Mesendoderm (in vitro differentiated cells): ENCODE results near the gene MSANTD2. TPM values are rescaled to one million over a fixed set of nuclear protein-coding genes. Genes with fewer than 3 reads are reported as not detected.

Source experiments
- DNase-seq: peaks from one replicate; pipeline ENCODE4 v3.0.0; 2013
- H2AK5ac ChIP-seq: 2 replicates; pipeline ENCODE4 v1.6.1; 2013; ENCODE audit warnings: low read length, inconsistent platforms
- H2BK120ac ChIP-seq: 2 replicates; pipeline ENCODE4 v1.6.1; 2013; ENCODE audit warnings: low read depth, mild to moderate bottlenecking, low read length, moderate library complexity, mixed read lengths
- H2BK15ac ChIP-seq: replicated peaks from 2 replicates; pipeline ENCODE4 v1.6.1; 2013; ENCODE audit warnings: low read depth, mild to moderate bottlenecking, moderate library complexity
- H2BK5ac ChIP-seq: 2 replicates; pipeline ENCODE4 v1.6.1; 2013; ENCODE audit warnings: low read length, inconsistent platforms
- H3K18ac ChIP-seq: 2 replicates; pipeline ENCODE4 v1.6.1; 2013; ENCODE audit warnings: mild to moderate bottlenecking, low read length, mixed read lengths
- H3K23ac ChIP-seq: one replicate; pipeline ENCODE4 v1.6.1; 2013; ENCODE audit warnings: low read length
- H3K27ac ChIP-seq: 2 replicates; pipeline ENCODE4 v1.5.1; 2013; ENCODE audit warnings: low read depth, mild to moderate bottlenecking, inconsistent platforms, low read length, moderate library complexity
- H3K27me3 ChIP-seq: 2 replicates; pipeline ENCODE4 v1.6.1; 2013; ENCODE audit warnings: low read length, control low read depth, mild to moderate bottlenecking, inconsistent platforms; ENCODE audit not compliant: insufficient read depth, poor library complexity
- H3K36me3 ChIP-seq: 2 replicates; pipeline ENCODE4 v1.6.1; 2013; ENCODE audit warnings: low read length, inconsistent platforms; ENCODE audit not compliant: control insufficient read depth, insufficient read depth
- H3K4ac ChIP-seq: one replicate; pipeline ENCODE4 v1.6.1; 2013; ENCODE audit warnings: low read depth, mild to moderate bottlenecking, low read length, moderate library complexity
- H3K4me1 ChIP-seq: 2 replicates; pipeline ENCODE4 v1.6.1; 2013; ENCODE audit warnings: low read depth, low read length, inconsistent platforms; ENCODE audit not compliant: control insufficient read depth
- H3K4me2 ChIP-seq: 2 replicates; pipeline ENCODE4 v1.6.1; 2013; ENCODE audit warnings: low read length
- H3K4me3 ChIP-seq: 2 replicates; pipeline ENCODE4 v1.5.1; 2013; ENCODE audit warnings: mild to moderate bottlenecking, low read length
- H3K56ac ChIP-seq: one replicate; pipeline ENCODE4 v1.6.1; 2013; ENCODE audit warnings: low read length
- H3K79me1 ChIP-seq: 2 replicates; pipeline ENCODE4 v1.6.1; 2013; ENCODE audit warnings: low read length, inconsistent platforms
- H3K79me2 ChIP-seq: 2 replicates; pipeline ENCODE4 v1.6.1; 2013; ENCODE audit warnings: mild to moderate bottlenecking, low read length; ENCODE audit not compliant: control insufficient read depth, insufficient read depth
- H3K9ac ChIP-seq: 2 replicates; pipeline ENCODE4 v1.6.1; 2013; ENCODE audit warnings: low read length, inconsistent platforms
- H4K5ac ChIP-seq: one replicate; pipeline ENCODE4 v1.6.1; 2013; ENCODE audit warnings: low read length
- H4K8ac ChIP-seq: one replicate; pipeline ENCODE4 v1.6.1; 2013; ENCODE audit warnings: low read depth, mild to moderate bottlenecking, control low read depth, low read length, moderate library complexity
- WGBS: extraction: QIAGEN DNeasy Blood & Tissue Kit; methylation state at CpG from one replicate; pipeline ENCODE4 v1.1.7; 2013; ENCODE audit warnings: low lambda C conversion rate, missing lambda C conversion rate; ENCODE audit not compliant: insufficient coverage; ENCODE audit errors: extremely low coverage; 5-methylcytosine and 5-hydroxymethylcytosine counted together
- polyA plus RNA-seq, 2 experiments: library from polyadenylated mRNA; stranded (reverse); fragments of 200-250 nt; gene quantifications; one replicate each; pipeline ENCODE4 v1.2.3, GENCODE V29; 2013

The MSANTD2 gene
- 10.6 TPM for polyA plus RNA-seq (2013, experiment 1 of 2)
- polyA plus RNA-seq (2013, experiment 2 of 2) = 10.4 TPM

- H3K27me3 ChIP-seq = no peaks in the 10 kb centered on the region
- no peaks in the 10 kb centered on the region for H3K36me3 ChIP-seq
- peaks cover 2% of the 10 kb centered on the region for H3K4me1 ChIP-seq
- peak within 1 kb of the TSS; percentile 98 for H3K27ac ChIP-seq
- H3K4me2 ChIP-seq = peak within 1 kb of the TSS; percentile 78
- peak within 1 kb of the TSS; percentile 73 for H3K4me3 ChIP-seq
- no peak within 1 kb of the TSS for H4K5ac ChIP-seq
- peak within 1 kb of the TSS; percentile 96 for H3K56ac ChIP-seq
- H2AK5ac ChIP-seq = no peak within 1 kb of the TSS
- H3K4ac ChIP-seq = peak within 1 kb of the TSS; percentile 99
- H3K79me2 ChIP-seq = peaks cover 36% of the 10 kb centered on the region
- peak within 1 kb of the TSS; percentile 54 for H3K23ac ChIP-seq
- DNase-seq = peak; percentile 92
- no CpG with 5 or more reads among the region's 62 CpGs for WGBS
- H2BK120ac ChIP-seq = peak within 1 kb of the TSS; percentile 98
- H3K9ac ChIP-seq = peak within 1 kb of the TSS; percentile 78
- peak within 1 kb of the TSS; percentile 43 for H4K8ac ChIP-seq
- H3K18ac ChIP-seq = peak within 1 kb of the TSS; percentile 100
- peak within 1 kb of the TSS; percentile 66 for H2BK5ac ChIP-seq
- peaks cover 2% of the 10 kb centered on the region for H3K79me1 ChIP-seq
- no peak within 1 kb of the TSS for H2BK15ac ChIP-seq
These were observed at the start of gene MSANTD2 for GRCh38 chr11:124800226-124800929. Gene MSANTD2, minus strand, starts transcription at chr11:124800406. Its CDS starts 26 bp downstream, at chr11:124800380.

GRCh38 chr11:124846070-124846673 lies 46.0 kb upstream of the MSANTD2 start:
- Histone ChIP-seq H3K36me3 (no peaks in the 10 kb centered on the region), H3K4me3 (no peak overlapping the region), H4K8ac (no peak overlapping the region), H3K4me2 (no peak overlapping the region), H2BK15ac (no peak overlapping the region), H3K79me2 (no peaks in the 10 kb centered on the region), H3K23ac (no peak overlapping the region), H3K56ac (no peak overlapping the region), H3K27ac (no peak overlapping the region), H2BK120ac (no peak overlapping the region), H3K18ac (no peak overlapping the region), H4K5ac (no peak overlapping the region), H3K79me1 (no peaks in the 10 kb centered on the region), H3K4me1 (peaks cover 5% of the 10 kb centered on the region), H3K4ac (no peak overlapping the region), H2BK5ac (no peak overlapping the region), H3K27me3 (peaks cover 75% of the 10 kb centered on the region), H2AK5ac (no peak overlapping the region), H3K9ac (no peak overlapping the region)
- WGBS = no CpG with 5 or more reads among the region's 11 CpGs
- DNase-seq = no peak

GRCh38 chr11:124844664-124845079 lies 44.5 kb upstream of the MSANTD2 start:
- Histone ChIP-seq H3K9ac (no peak overlapping the region), H2BK5ac (no peak overlapping the region), H4K8ac (no peak overlapping the region), H3K79me2 (no peaks in the 10 kb centered on the region), H3K56ac (no peak overlapping the region), H3K23ac (no peak overlapping the region), H3K4me2 (no peak overlapping the region), H3K4me3 (no peak overlapping the region), H3K4me1 (peaks cover 5% of the 10 kb centered on the region), H3K27me3 (peaks cover 78% of the 10 kb centered on the region), H3K18ac (no peak overlapping the region), H2BK15ac (no peak overlapping the region), H4K5ac (no peak overlapping the region), H3K4ac (no peak overlapping the region), H3K79me1 (no peaks in the 10 kb centered on the region), H3K27ac (no peak overlapping the region), H2AK5ac (no peak overlapping the region), H2BK120ac (no peak overlapping the region), H3K36me3 (no peaks in the 10 kb centered on the region)
- WGBS = no CpG with 5 or more reads among the region's 8 CpGs
- DNase-seq = peak; percentile 25

GRCh38 chr11:124843616-124843910 lies 43.4 kb upstream of the MSANTD2 start:
- H3K4ac ChIP-seq = no peak overlapping the region
- no peaks in the 10 kb centered on the region for H3K36me3 ChIP-seq
- no peak overlapping the region for H3K56ac ChIP-seq
- no peak overlapping the region for H3K27ac ChIP-seq
- no peak overlapping the region for H2AK5ac ChIP-seq
- peaks cover 5% of the 10 kb centered on the region for H3K4me1 ChIP-seq
- no peak overlapping the region for H4K5ac ChIP-seq
- no peaks in the 10 kb centered on the region for H3K79me2 ChIP-seq
- H3K79me1 ChIP-seq = no peaks in the 10 kb centered on the region
- no peak overlapping the region for H2BK120ac ChIP-seq
- no peak overlapping the region for H3K9ac ChIP-seq
- no peak overlapping the region for H3K23ac ChIP-seq
- peak; percentile 11 for DNase-seq
- no peak overlapping the region for H2BK5ac ChIP-seq
- no peak overlapping the region for H3K4me3 ChIP-seq
- WGBS = no CpG with 5 or more reads among the region's 8 CpGs
- no peak overlapping the region for H3K18ac ChIP-seq
- H3K27me3 ChIP-seq = peaks cover 81% of the 10 kb centered on the region
- no peak overlapping the region for H2BK15ac ChIP-seq
- no peak overlapping the region for H3K4me2 ChIP-seq
- H4K8ac ChIP-seq = no peak overlapping the region

- Histone ChIP-seq H2BK120ac (no peak overlapping the region), H2BK15ac (no peak overlapping the region), H3K23ac (no peak overlapping the region), H4K8ac (no peak overlapping the region), H3K79me2 (no peaks in the 10 kb centered on the region), H2BK5ac (no peak overlapping the region), H3K18ac (no peak overlapping the region), H2AK5ac (no peak overlapping the region), H3K4ac (no peak overlapping the region), H4K5ac (no peak overlapping the region), H3K27me3 (peaks cover 83% of the 10 kb centered on the region), H3K4me2 (no peak overlapping the region), H3K79me1 (no peaks in the 10 kb centered on the region), H3K56ac (no peak overlapping the region), H3K4me3 (no peak overlapping the region), H3K9ac (no peak overlapping the region), H3K27ac (no peak overlapping the region), H3K4me1 (peaks cover 5% of the 10 kb centered on the region), H3K36me3 (no peaks in the 10 kb centered on the region)
- peak; percentile 18 for DNase-seq
- WGBS = no CpG with 5 or more reads among the region's 4 CpGs
These were observed 42.1 kb upstream of the MSANTD2 start for GRCh38 chr11:124842305-124842704.
